ENCODE data around the gene ADGRL3. TPM values are rescaled to one million over a fixed set of nuclear protein-coding genes. Genes with fewer than 3 reads are reported as not detected.

Gene ADGRL3
- total RNA-seq, 1 donor from 2014 or later: 31.3 TPM

DNA sequence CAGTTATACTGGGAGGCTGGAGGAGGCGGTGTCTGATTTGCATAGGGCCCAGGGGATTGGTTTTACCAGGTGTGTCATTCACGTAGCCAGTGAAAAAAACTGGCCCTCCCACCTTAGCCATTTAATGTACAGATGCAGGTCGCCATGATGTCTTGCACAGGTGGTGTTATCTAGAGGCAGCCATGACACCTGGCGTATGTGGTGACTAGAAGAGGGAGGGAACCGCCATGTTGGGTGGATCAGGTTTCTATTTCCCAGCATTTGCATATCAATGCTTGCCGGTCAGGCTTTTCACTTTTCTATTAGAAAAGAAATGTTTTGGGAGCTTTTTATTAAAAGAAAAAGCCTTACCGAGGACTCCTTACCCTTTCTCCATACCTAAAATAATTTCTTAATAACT, 523.4 kb downstream of the ADGRL3 start:
- no peak overlapping the region for H3K27ac Mint-ChIP-seq (ENCODE audit: unreplicated experiment)
- no peaks in the 10 kb centered on the region for H3K36me3 Mint-ChIP-seq (ENCODE audit: low read depth, unreplicated experiment)
- H3K9me3 Mint-ChIP-seq (ENCODE audit: unreplicated experiment): no peaks in the 10 kb centered on the region
- H3K4me1 Mint-ChIP-seq (ENCODE audit: low read depth, unreplicated experiment): no peaks in the 10 kb centered on the region
- H3K27me3 ChIP-seq (ENCODE audit: insufficient read depth, low read length): no peaks in the 10 kb centered on the region
- TF ChIP-seq, protein P1, sequence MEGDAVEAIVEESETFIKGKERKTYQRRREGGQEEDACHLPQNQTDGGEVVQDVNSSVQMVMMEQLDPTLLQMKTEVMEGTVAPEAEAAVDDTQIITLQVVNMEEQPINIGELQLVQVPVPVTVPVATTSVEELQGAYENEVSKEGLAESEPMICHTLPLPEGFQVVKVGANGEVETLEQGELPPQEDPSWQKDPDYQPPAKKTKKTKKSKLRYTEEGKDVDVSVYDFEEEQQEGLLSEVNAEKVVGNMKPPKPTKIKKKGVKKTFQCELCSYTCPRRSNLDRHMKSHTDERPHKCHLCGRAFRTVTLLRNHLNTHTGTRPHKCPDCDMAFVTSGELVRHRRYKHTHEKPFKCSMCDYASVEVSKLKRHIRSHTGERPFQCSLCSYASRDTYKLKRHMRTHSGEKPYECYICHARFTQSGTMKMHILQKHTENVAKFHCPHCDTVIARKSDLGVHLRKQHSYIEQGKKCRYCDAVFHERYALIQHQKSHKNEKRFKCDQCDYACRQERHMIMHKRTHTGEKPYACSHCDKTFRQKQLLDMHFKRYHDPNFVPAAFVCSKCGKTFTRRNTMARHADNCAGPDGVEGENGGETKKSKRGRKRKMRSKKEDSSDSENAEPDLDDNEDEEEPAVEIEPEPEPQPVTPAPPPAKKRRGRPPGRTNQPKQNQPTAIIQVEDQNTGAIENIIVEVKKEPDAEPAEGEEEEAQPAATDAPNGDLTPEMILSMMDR (IDR thresholded peaks at IDR 0.05; ENCODE audit: insufficient read depth, low read depth, low read length): no peak
- TF ChIP-seq EZH2 (IDR thresholded peaks at IDR 0.05; ENCODE audit: insufficient read depth, low read length): no peak
- no peak overlapping the region for H3K9ac ChIP-seq (ENCODE audit: low read length)
- no peak overlapping the region for H3K27ac ChIP-seq (ENCODE audit: low read depth, low read length)
- no peaks in the 10 kb centered on the region for H4K20me1 ChIP-seq (ENCODE audit: insufficient read depth, low read length)
- DNase-seq (ENCODE audit: low read depth): no peak
- H3K36me3 ChIP-seq (ENCODE audit: insufficient read depth, low read length): no peaks in the 10 kb centered on the region
- FAIRE-seq: no peak
- no peaks in the 10 kb centered on the region for H3K9me3 ChIP-seq (ENCODE audit: insufficient read depth, low read depth, low read length)
- H3K4me2 ChIP-seq (ENCODE audit: low read length): no peak overlapping the region
- no peaks in the 10 kb centered on the region for H3K4me1 ChIP-seq (ENCODE audit: insufficient read depth, low read length)
- no peak overlapping the region for H3K4me3 Mint-ChIP-seq (ENCODE audit: unreplicated experiment)
- no peak overlapping the region for H2AFZ ChIP-seq (ENCODE audit: low read depth, low read length)
- no peaks in the 10 kb centered on the region for H3K79me2 ChIP-seq (ENCODE audit: insufficient read depth, low read length)
- H3K27me3 Mint-ChIP-seq (ENCODE audit: low read depth, unreplicated experiment): no peaks in the 10 kb centered on the region
- H3K4me3 ChIP-seq (ENCODE audit: insufficient read depth, low read depth, low read length): no peak overlapping the region

DNA sequence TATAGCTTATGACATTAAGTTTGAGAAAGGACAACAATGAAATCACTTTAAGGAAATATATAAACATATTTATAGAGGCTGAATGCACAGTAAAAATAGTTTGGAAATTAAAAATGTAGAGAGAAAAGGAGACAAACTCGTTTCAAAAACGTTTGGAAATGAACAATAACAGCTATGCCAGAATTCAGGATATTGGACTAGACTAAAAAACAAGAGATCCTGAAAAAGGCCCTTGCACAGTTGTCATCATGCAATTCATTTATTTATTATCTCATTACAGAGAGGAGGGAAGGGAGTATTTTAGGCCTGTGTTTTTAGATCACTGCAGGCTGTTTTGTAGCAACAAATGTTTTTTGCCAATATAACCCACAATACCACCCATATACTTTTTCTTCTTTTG, 527.2 kb downstream of the ADGRL3 start:
- Histone ChIP-seq H2AFZ (ENCODE audit: low read depth, low read length) (no peak overlapping the region), H3K27me3 (ENCODE audit: insufficient read depth, low read length) (no peaks in the 10 kb centered on the region), H4K20me1 (ENCODE audit: insufficient read depth, low read length) (no peaks in the 10 kb centered on the region), H3K27ac (ENCODE audit: low read depth, low read length) (no peak overlapping the region), H3K9ac (ENCODE audit: low read length) (no peak overlapping the region), H3K79me2 (ENCODE audit: insufficient read depth, low read length) (no peaks in the 10 kb centered on the region), H3K4me3 (ENCODE audit: insufficient read depth, low read depth, low read length) (no peak overlapping the region), H3K4me2 (ENCODE audit: low read length) (no peak overlapping the region), H3K9me3 (ENCODE audit: insufficient read depth, low read depth, low read length) (no peaks in the 10 kb centered on the region), H3K36me3 (ENCODE audit: insufficient read depth, low read length) (no peaks in the 10 kb centered on the region), H3K4me1 (ENCODE audit: insufficient read depth, low read length) (no peaks in the 10 kb centered on the region)
- Mint-ChIP-seq H3K9me3 (ENCODE audit: unreplicated experiment) (no peaks in the 10 kb centered on the region), H3K4me3 (ENCODE audit: unreplicated experiment) (no peak overlapping the region), H3K4me1 (ENCODE audit: low read depth, unreplicated experiment) (no peaks in the 10 kb centered on the region), H3K27me3 (ENCODE audit: low read depth, unreplicated experiment) (no peaks in the 10 kb centered on the region), H3K27ac (ENCODE audit: unreplicated experiment) (no peak overlapping the region), H3K36me3 (ENCODE audit: low read depth, unreplicated experiment) (no peaks in the 10 kb centered on the region)
- TF ChIP-seq, protein P1 (IDR thresholded peaks at IDR 0.05; ENCODE audit: insufficient read depth, low read depth, low read length): no peak
- TF ChIP-seq EZH2 (IDR thresholded peaks at IDR 0.05; ENCODE audit: insufficient read depth, low read length): no peak
- FAIRE-seq: no peak
- DNase-seq (ENCODE audit: low read depth): no peak

DNA sequence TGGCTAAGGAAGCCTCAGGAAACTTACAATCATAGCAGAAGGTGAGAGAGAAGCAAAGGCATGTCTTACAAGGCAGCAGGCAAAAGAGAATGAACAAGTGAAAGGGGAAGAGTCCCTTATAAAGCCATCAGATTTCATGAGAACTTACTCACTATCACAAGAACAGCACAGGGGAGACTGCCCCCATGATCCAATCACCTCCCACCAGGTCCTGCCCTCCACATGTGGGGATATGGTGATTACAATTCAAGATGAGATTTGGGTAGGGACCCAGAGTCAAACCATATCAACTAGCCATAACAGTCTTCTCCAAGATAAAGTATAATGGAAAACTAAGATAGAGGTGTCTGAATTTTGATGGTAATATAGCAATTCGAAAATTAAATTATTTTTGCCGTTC, 534.3 kb downstream of the ADGRL3 start:
- Histone ChIP-seq H3K9me3 (ENCODE audit: insufficient read depth, low read depth, low read length) (no peaks in the 10 kb centered on the region), H4K20me1 (ENCODE audit: insufficient read depth, low read length) (no peaks in the 10 kb centered on the region), H3K79me2 (ENCODE audit: insufficient read depth, low read length) (no peaks in the 10 kb centered on the region), H3K36me3 (ENCODE audit: insufficient read depth, low read length) (no peaks in the 10 kb centered on the region), H2AFZ (ENCODE audit: low read depth, low read length) (no peak overlapping the region), H3K4me2 (ENCODE audit: low read length) (no peak overlapping the region), H3K27ac (ENCODE audit: low read depth, low read length) (no peak overlapping the region), H3K27me3 (ENCODE audit: insufficient read depth, low read length) (no peaks in the 10 kb centered on the region), H3K4me1 (ENCODE audit: insufficient read depth, low read length) (no peaks in the 10 kb centered on the region), H3K9ac (ENCODE audit: low read length) (no peak overlapping the region), H3K4me3 (ENCODE audit: insufficient read depth, low read depth, low read length) (no peak overlapping the region)
- no peak for FAIRE-seq
- Mint-ChIP-seq H3K36me3 (ENCODE audit: low read depth, unreplicated experiment) (peaks cover 13% of the 10 kb centered on the region), H3K9me3 (ENCODE audit: unreplicated experiment) (no peaks in the 10 kb centered on the region), H3K27ac (ENCODE audit: unreplicated experiment) (no peak overlapping the region), H3K4me3 (ENCODE audit: unreplicated experiment) (no peak overlapping the region), H3K4me1 (ENCODE audit: low read depth, unreplicated experiment) (no peaks in the 10 kb centered on the region), H3K27me3 (ENCODE audit: low read depth, unreplicated experiment) (no peaks in the 10 kb centered on the region)
- DNase-seq (ENCODE audit: low read depth): no peak
- TF ChIP-seq, protein P1 (IDR thresholded peaks at IDR 0.05; ENCODE audit: insufficient read depth, low read depth, low read length): no peak
- no peak for TF ChIP-seq EZH2 (IDR thresholded peaks at IDR 0.05; ENCODE audit: insufficient read depth, low read length)
